Measurements from ENCODE around the gene ERP27. TPM values are rescaled to one million over a fixed set of nuclear protein-coding genes. Genes with fewer than 3 reads are reported as not detected.
A peak's percentile ranks its signal among the peaks of the same experiment; 100 is the strongest.

The ERP27 gene
- total RNA-seq, 1 donor from 2014 or later: 12.4 TPM

GRCh38 chr12:14931359-14931758, 7.0 kb downstream of the ERP27 start:
- no peak for DNase-seq (ENCODE audit: extremely low spot score, unreplicated experiment)
- H3K9me3 Mint-ChIP-seq: no peaks in the 10 kb centered on the region
- no peaks in the 10 kb centered on the region for H3K27me3 Mint-ChIP-seq
- H3K36me3 Mint-ChIP-seq: peaks cover 26% of the 10 kb centered on the region
- no peak overlapping the region for H3K27ac Mint-ChIP-seq
- no peak for TF ChIP-seq CTCF (conservative IDR thresholded peaks at IDR 0.05)
- H3K4me1 Mint-ChIP-seq (ENCODE audit: unreplicated experiment): peaks cover 11% of the 10 kb centered on the region
- no peak overlapping the region for H3K4me3 Mint-ChIP-seq

GRCh38 chr12:14930299-14930698, 8.0 kb downstream of the ERP27 start:
- H3K27ac Mint-ChIP-seq: peak overlapping the region; percentile 84
- H3K4me1 Mint-ChIP-seq (ENCODE audit: unreplicated experiment): peaks cover 10% of the 10 kb centered on the region
- no peak for DNase-seq (ENCODE audit: extremely low spot score, unreplicated experiment)
- no peak for TF ChIP-seq CTCF (conservative IDR thresholded peaks at IDR 0.05)
- H3K27me3 Mint-ChIP-seq: no peaks in the 10 kb centered on the region
- H3K9me3 Mint-ChIP-seq: no peaks in the 10 kb centered on the region
- H3K4me3 Mint-ChIP-seq: peak overlapping the region; percentile 64
- peaks cover 25% of the 10 kb centered on the region for H3K36me3 Mint-ChIP-seq

GRCh38 chr12:14928931-14929330, 9.4 kb downstream of the ERP27 start:
- Mint-ChIP-seq H3K27me3 (no peaks in the 10 kb centered on the region), H3K9me3 (no peaks in the 10 kb centered on the region), H3K36me3 (peaks cover 24% of the 10 kb centered on the region), H3K4me3 (peak overlapping the region; percentile 92), H3K4me1 (ENCODE audit: unreplicated experiment) (peaks cover 7% of the 10 kb centered on the region), H3K27ac (peak overlapping the region; percentile 93)
- no peak for DNase-seq (ENCODE audit: extremely low spot score, unreplicated experiment)
- no peak for TF ChIP-seq CTCF (conservative IDR thresholded peaks at IDR 0.05)

GRCh38 chr12:14927267-14927666, 11.1 kb downstream of the ERP27 start:
- Mint-ChIP-seq H3K27ac (peak overlapping the region; percentile 42), H3K4me3 (peak overlapping the region; percentile 85)
- TF ChIP-seq CTCF (conservative IDR thresholded peaks at IDR 0.05): no peak

GRCh38 chr12:14924541-14924940, 13.8 kb downstream of the ERP27 start:
- H3K4me1 Mint-ChIP-seq (ENCODE audit: unreplicated experiment): peaks cover 4% of the 10 kb centered on the region
- DNase-seq (ENCODE audit: extremely low spot score, unreplicated experiment): no peak
- no peaks in the 10 kb centered on the region for H3K9me3 Mint-ChIP-seq
- no peaks in the 10 kb centered on the region for H3K27me3 Mint-ChIP-seq
- H3K27ac Mint-ChIP-seq: no peak overlapping the region
- TF ChIP-seq CTCF (conservative IDR thresholded peaks at IDR 0.05): no peak
- no peak overlapping the region for H3K4me3 Mint-ChIP-seq
- peaks cover 20% of the 10 kb centered on the region for H3K36me3 Mint-ChIP-seq

More at GRCh38 chr12:14927267-14927666, 11.1 kb downstream of the ERP27 start:
- no peaks in the 10 kb centered on the region for H3K9me3 Mint-ChIP-seq
- peaks cover 7% of the 10 kb centered on the region for H3K4me1 Mint-ChIP-seq (ENCODE audit: unreplicated experiment)
- H3K36me3 Mint-ChIP-seq: peaks cover 17% of the 10 kb centered on the region
- no peak for DNase-seq (ENCODE audit: extremely low spot score, unreplicated experiment)
- H3K27me3 Mint-ChIP-seq: no peaks in the 10 kb centered on the region

- H3K27ac Mint-ChIP-seq: no peak overlapping the region
- H3K9me3 Mint-ChIP-seq: no peaks in the 10 kb centered on the region
- no peak overlapping the region for H3K4me3 Mint-ChIP-seq
These were observed 14.4 kb downstream of the ERP27 start for GRCh38 chr12:14923944-14924343.

More at GRCh38 chr12:14923944-14924343, 14.4 kb downstream of the ERP27 start:
- Mint-ChIP-seq H3K4me1 (ENCODE audit: unreplicated experiment) (peaks cover 3% of the 10 kb centered on the region), H3K36me3 (peaks cover 22% of the 10 kb centered on the region), H3K27me3 (no peaks in the 10 kb centered on the region)
- TF ChIP-seq CTCF (conservative IDR thresholded peaks at IDR 0.05): no peak
- DNase-seq (ENCODE audit: extremely low spot score, unreplicated experiment): no peak

All from type B pancreatic cell (in vitro differentiated cells).